ENCODE measurements around the gene GLYR1. TPM values are rescaled to one million over a fixed set of nuclear protein-coding genes. Genes with fewer than 3 reads are reported as not detected.
A peak's percentile ranks its signal among the peaks of the same experiment; 100 is the strongest.

GLYR1 gene
- total and polyA plus RNA-seq, 9 of the 15 experiments (the other 6 are each of a cell fraction or from before 2014, with no cell fraction given): 6.7 to 99.2 (median 60.2) TPM

- TF ChIP-seq, protein P1, sequence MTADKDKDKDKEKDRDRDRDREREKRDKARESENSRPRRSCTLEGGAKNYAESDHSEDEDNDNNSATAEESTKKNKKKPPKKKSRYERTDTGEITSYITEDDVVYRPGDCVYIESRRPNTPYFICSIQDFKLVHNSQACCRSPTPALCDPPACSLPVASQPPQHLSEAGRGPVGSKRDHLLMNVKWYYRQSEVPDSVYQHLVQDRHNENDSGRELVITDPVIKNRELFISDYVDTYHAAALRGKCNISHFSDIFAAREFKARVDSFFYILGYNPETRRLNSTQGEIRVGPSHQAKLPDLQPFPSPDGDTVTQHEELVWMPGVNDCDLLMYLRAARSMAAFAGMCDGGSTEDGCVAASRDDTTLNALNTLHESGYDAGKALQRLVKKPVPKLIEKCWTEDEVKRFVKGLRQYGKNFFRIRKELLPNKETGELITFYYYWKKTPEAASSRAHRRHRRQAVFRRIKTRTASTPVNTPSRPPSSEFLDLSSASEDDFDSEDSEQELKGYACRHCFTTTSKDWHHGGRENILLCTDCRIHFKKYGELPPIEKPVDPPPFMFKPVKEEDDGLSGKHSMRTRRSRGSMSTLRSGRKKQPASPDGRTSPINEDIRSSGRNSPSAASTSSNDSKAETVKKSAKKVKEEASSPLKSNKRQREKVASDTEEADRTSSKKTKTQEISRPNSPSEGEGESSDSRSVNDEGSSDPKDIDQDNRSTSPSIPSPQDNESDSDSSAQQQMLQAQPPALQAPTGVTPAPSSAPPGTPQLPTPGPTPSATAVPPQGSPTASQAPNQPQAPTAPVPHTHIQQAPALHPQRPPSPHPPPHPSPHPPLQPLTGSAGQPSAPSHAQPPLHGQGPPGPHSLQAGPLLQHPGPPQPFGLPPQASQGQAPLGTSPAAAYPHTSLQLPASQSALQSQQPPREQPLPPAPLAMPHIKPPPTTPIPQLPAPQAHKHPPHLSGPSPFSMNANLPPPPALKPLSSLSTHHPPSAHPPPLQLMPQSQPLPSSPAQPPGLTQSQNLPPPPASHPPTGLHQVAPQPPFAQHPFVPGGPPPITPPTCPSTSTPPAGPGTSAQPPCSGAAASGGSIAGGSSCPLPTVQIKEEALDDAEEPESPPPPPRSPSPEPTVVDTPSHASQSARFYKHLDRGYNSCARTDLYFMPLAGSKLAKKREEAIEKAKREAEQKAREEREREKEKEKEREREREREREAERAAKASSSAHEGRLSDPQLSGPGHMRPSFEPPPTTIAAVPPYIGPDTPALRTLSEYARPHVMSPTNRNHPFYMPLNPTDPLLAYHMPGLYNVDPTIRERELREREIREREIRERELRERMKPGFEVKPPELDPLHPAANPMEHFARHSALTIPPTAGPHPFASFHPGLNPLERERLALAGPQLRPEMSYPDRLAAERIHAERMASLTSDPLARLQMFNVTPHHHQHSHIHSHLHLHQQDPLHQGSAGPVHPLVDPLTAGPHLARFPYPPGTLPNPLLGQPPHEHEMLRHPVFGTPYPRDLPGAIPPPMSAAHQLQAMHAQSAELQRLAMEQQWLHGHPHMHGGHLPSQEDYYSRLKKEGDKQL (CRISPR knock-in tag; IDR thresholded peaks at IDR 0.05; ENCODE audit: borderline replicate concordance): no peak
- peak; percentile 54 for TF ChIP-seq DIDO1 (tag; IDR thresholded peaks at IDR 0.05; ENCODE audit: low read depth)
- no peak for TF ChIP-seq ZNF408 (CRISPR knock-in tag; IDR thresholded peaks at IDR 0.05; ENCODE audit: low read depth)
- TF ChIP-seq YBX1 (IDR thresholded peaks at IDR 0.05): no peak
- TF ChIP-seq PURB (CRISPR knock-in tag; IDR thresholded peaks at IDR 0.05; ENCODE audit: low read depth): no peak
- TF ChIP-seq, protein P2, sequence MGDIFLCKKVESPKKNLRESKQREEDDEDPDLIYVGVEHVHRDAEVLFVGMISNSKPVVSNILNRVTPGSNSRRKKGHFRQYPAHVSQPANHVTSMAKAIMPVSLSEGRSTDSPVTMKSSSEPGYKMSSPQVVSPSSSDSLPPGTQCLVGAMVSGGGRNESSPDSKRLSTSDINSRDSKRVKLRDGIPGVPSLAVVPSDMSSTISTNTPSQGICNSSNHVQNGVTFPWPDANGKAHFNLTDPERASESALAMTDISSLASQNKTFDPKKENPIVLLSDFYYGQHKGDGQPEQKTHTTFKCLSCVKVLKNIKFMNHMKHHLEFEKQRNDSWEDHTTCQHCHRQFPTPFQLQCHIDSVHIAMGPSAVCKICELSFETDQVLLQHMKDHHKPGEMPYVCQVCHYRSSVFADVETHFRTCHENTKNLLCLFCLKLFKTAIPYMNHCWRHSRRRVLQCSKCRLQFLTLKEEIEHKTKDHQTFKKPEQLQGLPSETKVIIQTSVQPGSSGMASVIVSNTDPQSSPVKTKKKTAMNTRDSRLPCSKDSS (IDR thresholded peaks at IDR 0.05; ENCODE audit: low read depth, partially characterized antibody): no peak
- TF ChIP-seq HMG20A (CRISPR knock-in tag; conservative IDR thresholded peaks at IDR 0.05): no peak
- no peak for TF ChIP-seq FOSL1 (tag; conservative IDR thresholded peaks at IDR 0.05)
- no peak for TF ChIP-seq ETV6 (IDR thresholded peaks at IDR 0.05; ENCODE audit: borderline replicate concordance in 1 of 2, low read depth in 2 of 2, low read length in 1 of 2)
- no peak for TF ChIP-seq ETV6 (CRISPR knock-in tag; IDR thresholded peaks at IDR 0.05; ENCODE audit: borderline replicate concordance)
- TF ChIP-seq GATA2 (CRISPR knock-in tag; IDR thresholded peaks at IDR 0.05): no peak
- TF ChIP-seq IFI16 (CRISPR knock-in tag; IDR thresholded peaks at IDR 0.05): no peak
- no peak for TF ChIP-seq ZNF23 (CRISPR knock-in tag; IDR thresholded peaks at IDR 0.05)
- TF ChIP-seq EHMT2 (IDR thresholded peaks at IDR 0.05): no peak
- TF ChIP-seq, protein P3, sequence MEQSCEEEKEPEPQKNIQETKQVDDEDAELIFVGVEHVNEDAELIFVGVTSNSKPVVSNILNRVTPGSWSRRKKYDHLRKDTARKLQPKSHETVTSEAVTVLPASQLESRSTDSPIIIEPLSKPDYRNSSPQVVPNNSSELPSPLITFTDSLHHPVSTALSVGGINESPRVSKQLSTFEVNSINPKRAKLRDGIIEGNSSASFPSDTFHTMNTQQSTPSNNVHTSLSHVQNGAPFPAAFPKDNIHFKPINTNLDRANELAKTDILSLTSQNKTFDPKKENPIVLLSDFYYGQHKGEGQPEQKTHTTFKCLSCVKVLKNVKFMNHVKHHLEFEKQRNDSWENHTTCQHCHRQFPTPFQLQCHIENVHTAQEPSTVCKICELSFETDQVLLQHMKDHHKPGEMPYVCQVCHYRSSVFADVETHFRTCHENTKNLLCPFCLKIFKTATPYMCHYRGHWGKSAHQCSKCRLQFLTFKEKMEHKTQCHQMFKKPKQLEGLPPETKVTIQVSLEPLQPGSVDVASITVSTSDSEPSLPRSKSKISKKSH (CRISPR knock-in tag; IDR thresholded peaks at IDR 0.05): no peak
- no peak for TF ChIP-seq ATF3 (IDR thresholded peaks at IDR 0.05)
- TF ChIP-seq ATF3 (CRISPR knock-in tag; conservative IDR thresholded peaks at IDR 0.05): no peak
Observed at GRCh38 chr16:4766875-4767628, 80.0 kb downstream of the GLYR1 start, which contains the start of gene ZNF500 (continued).

Measured in K562 (cell line).